Mesothelial cell of epicardium (in vitro differentiated cells): ENCODE data around the gene INF2. TPM values are rescaled to one million over a fixed set of nuclear protein-coding genes. Genes with fewer than 3 reads are reported as not detected.

Source experiments
- DNase-seq, 2 experiments: peaks; one replicate each; pipeline ENCODE4 v3.0.0; 2021; ENCODE audit warnings: low spot score in 2 of 2; ENCODE audit not compliant: unreplicated experiment in 2 of 2
- H3K27ac Mint-ChIP-seq: 2 replicates; pipeline ENCODE4 v1.8.0; 2021; ENCODE audit warnings: mixed read lengths
- H3K27me3 Mint-ChIP-seq: 2 replicates; pipeline ENCODE4 v1.8.0; 2021; ENCODE audit warnings: low read depth, mixed read lengths
- H3K36me3 Mint-ChIP-seq: 2 replicates; pipeline ENCODE4 v1.8.0; 2021; ENCODE audit warnings: mixed read lengths
- H3K4me1 Mint-ChIP-seq: 2 replicates; pipeline ENCODE4 v1.8.0; 2021; ENCODE audit warnings: mixed read lengths
- H3K4me3 Mint-ChIP-seq: 2 replicates; pipeline ENCODE4 v1.8.0; 2021; ENCODE audit warnings: mild to moderate bottlenecking, moderate library complexity, mixed read lengths
- H3K9me3 Mint-ChIP-seq: 2 replicates; pipeline ENCODE4 v1.8.0; 2021; ENCODE audit warnings: mixed read lengths
- total RNA-seq: library from RNA; stranded (reverse); gene quantifications from 3 replicates; pipeline ENCODE4 v1.2.1, GENCODE V29; 2021
- TF ChIP-seq, protein P1 (sequence below): fragments of 200-600 bp; sonication (generic); IDR thresholded peaks from one replicate; pipeline ENCODE4 v1.5.0; 2021; ENCODE audit warnings: antibody characterized with exemption; ENCODE audit not compliant: unreplicated experiment

INF2 gene
- total RNA-seq, 1 donor from 2014 or later: 92.8 TPM

GRCh38 chr14:104643306-104643705 is 46.1 kb upstream of the INF2 start:
- no peaks in the 10 kb centered on the region for H3K4me1 Mint-ChIP-seq
- H3K4me3 Mint-ChIP-seq: no peak overlapping the region
- no peak for DNase-seq
- peaks cover 16% of the 10 kb centered on the region for H3K9me3 Mint-ChIP-seq
- peaks cover 19% of the 10 kb centered on the region for H3K27me3 Mint-ChIP-seq
- no peak overlapping the region for H3K27ac Mint-ChIP-seq
- TF ChIP-seq, protein P1, sequence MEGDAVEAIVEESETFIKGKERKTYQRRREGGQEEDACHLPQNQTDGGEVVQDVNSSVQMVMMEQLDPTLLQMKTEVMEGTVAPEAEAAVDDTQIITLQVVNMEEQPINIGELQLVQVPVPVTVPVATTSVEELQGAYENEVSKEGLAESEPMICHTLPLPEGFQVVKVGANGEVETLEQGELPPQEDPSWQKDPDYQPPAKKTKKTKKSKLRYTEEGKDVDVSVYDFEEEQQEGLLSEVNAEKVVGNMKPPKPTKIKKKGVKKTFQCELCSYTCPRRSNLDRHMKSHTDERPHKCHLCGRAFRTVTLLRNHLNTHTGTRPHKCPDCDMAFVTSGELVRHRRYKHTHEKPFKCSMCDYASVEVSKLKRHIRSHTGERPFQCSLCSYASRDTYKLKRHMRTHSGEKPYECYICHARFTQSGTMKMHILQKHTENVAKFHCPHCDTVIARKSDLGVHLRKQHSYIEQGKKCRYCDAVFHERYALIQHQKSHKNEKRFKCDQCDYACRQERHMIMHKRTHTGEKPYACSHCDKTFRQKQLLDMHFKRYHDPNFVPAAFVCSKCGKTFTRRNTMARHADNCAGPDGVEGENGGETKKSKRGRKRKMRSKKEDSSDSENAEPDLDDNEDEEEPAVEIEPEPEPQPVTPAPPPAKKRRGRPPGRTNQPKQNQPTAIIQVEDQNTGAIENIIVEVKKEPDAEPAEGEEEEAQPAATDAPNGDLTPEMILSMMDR: no peak
- H3K36me3 Mint-ChIP-seq: peaks cover 5% of the 10 kb centered on the region

- H3K36me3 Mint-ChIP-seq: peaks cover 5% of the 10 kb centered on the region
- H3K4me3 Mint-ChIP-seq: no peak overlapping the region
- DNase-seq: no peak
- no peaks in the 10 kb centered on the region for H3K4me1 Mint-ChIP-seq
- TF ChIP-seq, protein P1: no peak
- H3K27ac Mint-ChIP-seq: no peak overlapping the region
- peaks cover 11% of the 10 kb centered on the region for H3K27me3 Mint-ChIP-seq
- H3K9me3 Mint-ChIP-seq: peaks cover 16% of the 10 kb centered on the region
Observed at GRCh38 chr14:104644091-104644635, 45.3 kb upstream of the INF2 start.

DNA sequence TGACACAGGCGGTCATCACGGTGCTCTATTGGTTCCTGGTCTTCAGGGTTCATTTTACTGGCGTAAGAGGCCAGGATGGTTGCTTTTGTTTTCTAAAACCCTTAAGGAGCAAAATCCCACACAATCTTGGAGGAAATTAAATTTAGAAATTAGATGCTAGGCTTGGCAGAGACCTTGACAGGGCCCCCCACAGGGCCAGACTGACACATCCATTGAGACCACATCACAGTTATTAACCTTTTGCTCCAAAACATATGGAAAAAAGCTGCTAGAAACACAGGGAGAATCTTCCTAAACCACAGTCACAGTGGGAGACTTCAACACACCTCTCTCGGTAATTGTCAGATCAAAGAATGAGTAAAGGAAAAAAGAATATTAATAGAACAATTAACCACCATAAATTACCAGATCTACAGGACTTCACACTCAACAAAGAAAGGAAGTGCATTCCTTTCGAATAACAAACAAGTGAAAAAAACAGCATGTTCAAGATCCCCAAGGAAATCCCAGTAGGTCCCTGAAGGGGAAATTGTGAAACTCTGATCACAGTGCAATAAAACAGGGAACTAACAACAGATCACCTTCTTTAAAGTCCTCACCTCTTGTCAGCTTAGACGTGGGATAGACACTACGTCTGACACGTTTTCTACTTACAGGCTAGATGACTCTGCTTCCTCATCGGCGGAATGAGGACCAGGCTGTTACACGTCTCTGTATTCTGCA is 44.6 kb upstream of the INF2 start:
- Mint-ChIP-seq H3K9me3 (peaks cover 16% of the 10 kb centered on the region), H3K27ac (no peak overlapping the region), H3K4me1 (peaks cover 3% of the 10 kb centered on the region), H3K36me3 (peaks cover 5% of the 10 kb centered on the region), H3K4me3 (no peak overlapping the region), H3K27me3 (peaks cover 13% of the 10 kb centered on the region)
- no peak for DNase-seq
- TF ChIP-seq, protein P1: no peak

DNA sequence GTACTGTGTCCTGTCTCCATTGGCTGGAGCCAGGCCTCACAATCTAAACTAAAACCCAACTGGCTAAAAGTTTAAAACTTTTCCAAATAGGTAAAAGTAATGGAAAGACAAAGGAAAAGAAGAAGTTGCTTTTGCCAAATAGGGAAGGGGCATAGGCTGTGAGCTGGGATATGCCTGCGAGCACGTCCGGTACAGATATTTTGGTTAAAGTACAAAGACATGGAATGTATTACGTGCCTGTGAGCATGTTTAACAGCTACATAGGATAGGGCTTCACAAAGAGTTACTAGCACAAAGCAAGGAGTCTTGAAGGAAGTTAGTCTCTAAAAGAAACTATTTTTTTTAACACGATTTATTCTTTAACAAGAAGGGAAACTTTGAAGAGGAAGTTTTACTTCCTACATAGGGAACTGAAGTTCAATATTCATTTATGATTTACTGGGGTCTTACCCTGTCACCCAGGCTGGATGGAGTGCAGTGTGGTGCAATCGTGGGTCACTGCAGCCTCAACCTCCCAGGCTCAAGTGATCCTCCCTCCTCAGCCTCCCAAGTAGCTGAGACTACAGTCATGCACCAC is 41.9 kb upstream of the INF2 start:
- no peak for DNase-seq
- Mint-ChIP-seq H3K36me3 (peaks cover 5% of the 10 kb centered on the region), H3K27ac (no peak overlapping the region), H3K4me1 (peaks cover 3% of the 10 kb centered on the region), H3K9me3 (peaks cover 20% of the 10 kb centered on the region), H3K4me3 (no peak overlapping the region), H3K27me3 (peaks cover 11% of the 10 kb centered on the region)
- TF ChIP-seq, protein P1: no peak

- H3K27ac Mint-ChIP-seq: no peak overlapping the region
- peaks cover 6% of the 10 kb centered on the region for H3K27me3 Mint-ChIP-seq
- DNase-seq: peak; percentile 72 to 89
- H3K4me3 Mint-ChIP-seq: peak overlapping the region; percentile 77
- peaks cover 3% of the 10 kb centered on the region for H3K4me1 Mint-ChIP-seq
- peaks cover 5% of the 10 kb centered on the region for H3K36me3 Mint-ChIP-seq
- H3K9me3 Mint-ChIP-seq: peaks cover 22% of the 10 kb centered on the region
- TF ChIP-seq, protein P1: peak; percentile 98
Observed at GRCh38 chr14:104650057-104650980, 39.1 kb upstream of the INF2 start.
